Measurements from ENCODE around the gene PPARA.

PPARA gene

GRCh38 chr22:46237453-46238124 is 87.3 kb downstream of the PPARA start:
- H3K4me3 ChIP-seq (ENCODE audit: low read depth, low read length): no peak overlapping the region
- no peak for DNase-seq (ENCODE audit: low read depth, low spot score)
- in situ Hi-C loops (cut with HindIII; ENCODE audit: low sequenced_read_pairs): no loop called here
- TF ChIP-seq, protein P1, sequence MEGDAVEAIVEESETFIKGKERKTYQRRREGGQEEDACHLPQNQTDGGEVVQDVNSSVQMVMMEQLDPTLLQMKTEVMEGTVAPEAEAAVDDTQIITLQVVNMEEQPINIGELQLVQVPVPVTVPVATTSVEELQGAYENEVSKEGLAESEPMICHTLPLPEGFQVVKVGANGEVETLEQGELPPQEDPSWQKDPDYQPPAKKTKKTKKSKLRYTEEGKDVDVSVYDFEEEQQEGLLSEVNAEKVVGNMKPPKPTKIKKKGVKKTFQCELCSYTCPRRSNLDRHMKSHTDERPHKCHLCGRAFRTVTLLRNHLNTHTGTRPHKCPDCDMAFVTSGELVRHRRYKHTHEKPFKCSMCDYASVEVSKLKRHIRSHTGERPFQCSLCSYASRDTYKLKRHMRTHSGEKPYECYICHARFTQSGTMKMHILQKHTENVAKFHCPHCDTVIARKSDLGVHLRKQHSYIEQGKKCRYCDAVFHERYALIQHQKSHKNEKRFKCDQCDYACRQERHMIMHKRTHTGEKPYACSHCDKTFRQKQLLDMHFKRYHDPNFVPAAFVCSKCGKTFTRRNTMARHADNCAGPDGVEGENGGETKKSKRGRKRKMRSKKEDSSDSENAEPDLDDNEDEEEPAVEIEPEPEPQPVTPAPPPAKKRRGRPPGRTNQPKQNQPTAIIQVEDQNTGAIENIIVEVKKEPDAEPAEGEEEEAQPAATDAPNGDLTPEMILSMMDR (IDR thresholded peaks at IDR 0.05; ENCODE audit: low read depth, low read length): no peak

DNA sequence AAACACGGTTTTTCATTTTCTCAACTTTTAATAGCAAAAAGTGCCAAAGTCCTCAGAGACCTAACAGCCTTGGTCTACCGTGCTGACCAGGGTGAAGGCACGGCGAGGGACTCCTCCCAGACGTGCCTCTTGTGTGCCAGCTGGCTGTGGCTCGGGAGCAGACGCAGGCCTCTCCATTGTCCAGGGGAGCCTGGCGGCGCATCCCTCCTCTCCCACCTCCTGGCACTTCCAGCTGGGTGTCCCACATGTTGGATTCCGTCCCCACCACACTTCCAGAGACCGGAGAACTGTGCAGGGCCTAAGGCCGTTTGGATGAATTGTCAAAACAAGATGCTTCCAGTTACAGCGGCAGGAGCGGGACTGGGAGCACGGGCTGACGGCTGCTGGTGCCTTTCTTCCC is 88.2 kb downstream of the PPARA start:
- in situ Hi-C loops (cut with HindIII; ENCODE audit: low sequenced_read_pairs): no loop called here
- no peak overlapping the region for H3K4me3 ChIP-seq (ENCODE audit: low read depth, low read length)
- DNase-seq (ENCODE audit: low read depth, low spot score): no peak
- TF ChIP-seq, protein P1 (IDR thresholded peaks at IDR 0.05; ENCODE audit: low read depth, low read length): no peak

- DNase-seq (ENCODE audit: low read depth, low spot score): no peak
- no peak overlapping the region for H3K4me3 ChIP-seq (ENCODE audit: low read depth, low read length)
- in situ Hi-C loops (cut with HindIII; ENCODE audit: low sequenced_read_pairs): no loop called here
- TF ChIP-seq, protein P1 (IDR thresholded peaks at IDR 0.05; ENCODE audit: low read depth, low read length): no peak
These were observed 89.1 kb downstream of the PPARA start for GRCh38 chr22:46239261-46240048.

DNA sequence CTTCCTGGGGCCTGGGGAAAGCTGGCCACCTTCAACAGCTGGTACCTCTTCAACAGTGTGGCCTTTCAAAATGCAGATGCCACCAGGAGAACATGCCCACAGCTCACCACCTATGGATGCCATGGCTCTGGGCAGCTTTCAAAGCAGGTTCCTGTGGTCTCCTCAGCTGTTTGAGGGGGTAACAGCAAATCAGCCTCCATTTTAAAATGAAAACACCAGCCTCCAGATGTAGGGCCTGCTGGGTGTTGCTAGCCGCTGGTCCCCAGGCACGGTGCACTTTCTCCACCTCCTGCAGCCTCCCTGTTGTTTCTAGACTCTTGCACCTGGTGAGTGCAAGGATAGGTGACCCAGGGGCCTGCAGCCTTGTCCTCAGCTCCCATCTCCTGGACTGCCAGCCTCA is 89.7 kb downstream of the PPARA start:
- DNase-seq (ENCODE audit: low read depth, low spot score): no peak
- TF ChIP-seq, protein P1 (IDR thresholded peaks at IDR 0.05; ENCODE audit: low read depth, low read length): no peak
- in situ Hi-C loops (cut with HindIII; ENCODE audit: low sequenced_read_pairs): no loop called here
- no peak overlapping the region for H3K4me3 ChIP-seq (ENCODE audit: low read depth, low read length)

DNA sequence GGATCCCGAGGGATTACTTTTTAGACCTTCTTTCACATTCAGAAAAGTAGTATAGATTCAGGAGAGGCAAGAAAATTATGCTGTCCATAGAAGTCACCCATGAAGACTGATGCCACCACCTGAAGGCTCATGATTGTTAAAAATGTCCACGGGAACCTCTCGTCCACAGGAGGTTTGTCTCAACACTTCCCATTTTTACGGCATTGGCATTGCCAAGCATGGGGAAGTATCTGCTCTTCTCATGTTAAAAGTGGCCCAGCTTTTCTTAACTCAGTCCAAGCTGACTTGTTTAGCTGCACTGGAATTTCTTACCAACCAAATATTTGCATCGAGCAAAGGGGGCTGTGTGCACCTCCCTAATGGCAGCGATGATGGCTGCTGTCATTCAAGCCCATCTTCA is 90.2 kb downstream of the PPARA start:
- no peak for DNase-seq (ENCODE audit: low read depth, low spot score)
- H3K4me3 ChIP-seq (ENCODE audit: low read depth, low read length): no peak overlapping the region
- TF ChIP-seq, protein P1 (IDR thresholded peaks at IDR 0.05; ENCODE audit: low read depth, low read length): no peak
- in situ Hi-C loops (cut with HindIII; ENCODE audit: low sequenced_read_pairs): no loop called here

- in situ Hi-C loops (cut with HindIII; ENCODE audit: low sequenced_read_pairs): no loop called here
- TF ChIP-seq, protein P1 (IDR thresholded peaks at IDR 0.05; ENCODE audit: low read depth, low read length): no peak
- no peak overlapping the region for H3K4me3 ChIP-seq (ENCODE audit: low read depth, low read length)
- DNase-seq (ENCODE audit: low read depth, low spot score): no peak
These were observed 90.6 kb downstream of the PPARA start for GRCh38 chr22:46240907-46241306.

Measured in astrocyte of the spinal cord (primary cell).